D721Med (cell line): Measurements from ENCODE around the gene CFAP210.

Experiments
- DNase-seq: peaks from one replicate; pipeline ENCODE4 v3.0.0; 2011; ENCODE audit warnings: low spot score; ENCODE audit not compliant: insufficient read length
- FAIRE-seq: peaks from 2 replicates; lab custom pipeline; 2011; peaks lifted over from hg19 to GRCh38; lab: Jason Lieb, UNC
- TF ChIP-seq, protein P1 (sequence below): IDR thresholded peaks from 2 replicates; pipeline ENCODE4 v1.5.1; 2012; ENCODE audit warnings: mild to moderate bottlenecking, control low read depth; ENCODE audit not compliant: insufficient read depth; ENCODE audit errors: missing control alignments

Gene CFAP210

DNA sequence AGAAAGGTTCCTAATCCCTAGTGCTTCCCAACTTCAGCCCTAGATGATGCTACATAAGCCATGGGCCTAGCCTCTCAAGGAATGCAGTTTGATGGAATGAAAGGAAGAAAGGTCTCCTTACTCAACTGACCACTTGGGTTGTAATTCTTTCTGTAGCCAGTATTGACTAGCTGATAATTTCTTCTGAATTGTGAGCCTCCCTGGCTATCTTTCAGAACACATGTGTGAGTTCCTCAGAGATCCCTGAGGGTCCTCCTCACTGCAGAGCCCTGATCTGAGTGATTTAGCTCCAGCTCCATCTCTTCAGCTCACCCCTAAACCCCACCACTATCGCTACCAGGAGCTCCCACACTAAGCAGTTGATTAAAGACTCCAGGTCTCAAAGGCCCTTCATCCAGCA lies 31.5 kb downstream of the CFAP210 start:
- TF ChIP-seq, protein P1, sequence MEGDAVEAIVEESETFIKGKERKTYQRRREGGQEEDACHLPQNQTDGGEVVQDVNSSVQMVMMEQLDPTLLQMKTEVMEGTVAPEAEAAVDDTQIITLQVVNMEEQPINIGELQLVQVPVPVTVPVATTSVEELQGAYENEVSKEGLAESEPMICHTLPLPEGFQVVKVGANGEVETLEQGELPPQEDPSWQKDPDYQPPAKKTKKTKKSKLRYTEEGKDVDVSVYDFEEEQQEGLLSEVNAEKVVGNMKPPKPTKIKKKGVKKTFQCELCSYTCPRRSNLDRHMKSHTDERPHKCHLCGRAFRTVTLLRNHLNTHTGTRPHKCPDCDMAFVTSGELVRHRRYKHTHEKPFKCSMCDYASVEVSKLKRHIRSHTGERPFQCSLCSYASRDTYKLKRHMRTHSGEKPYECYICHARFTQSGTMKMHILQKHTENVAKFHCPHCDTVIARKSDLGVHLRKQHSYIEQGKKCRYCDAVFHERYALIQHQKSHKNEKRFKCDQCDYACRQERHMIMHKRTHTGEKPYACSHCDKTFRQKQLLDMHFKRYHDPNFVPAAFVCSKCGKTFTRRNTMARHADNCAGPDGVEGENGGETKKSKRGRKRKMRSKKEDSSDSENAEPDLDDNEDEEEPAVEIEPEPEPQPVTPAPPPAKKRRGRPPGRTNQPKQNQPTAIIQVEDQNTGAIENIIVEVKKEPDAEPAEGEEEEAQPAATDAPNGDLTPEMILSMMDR = no peak
- DNase-seq (no peak), FAIRE-seq (no peak)

DNA sequence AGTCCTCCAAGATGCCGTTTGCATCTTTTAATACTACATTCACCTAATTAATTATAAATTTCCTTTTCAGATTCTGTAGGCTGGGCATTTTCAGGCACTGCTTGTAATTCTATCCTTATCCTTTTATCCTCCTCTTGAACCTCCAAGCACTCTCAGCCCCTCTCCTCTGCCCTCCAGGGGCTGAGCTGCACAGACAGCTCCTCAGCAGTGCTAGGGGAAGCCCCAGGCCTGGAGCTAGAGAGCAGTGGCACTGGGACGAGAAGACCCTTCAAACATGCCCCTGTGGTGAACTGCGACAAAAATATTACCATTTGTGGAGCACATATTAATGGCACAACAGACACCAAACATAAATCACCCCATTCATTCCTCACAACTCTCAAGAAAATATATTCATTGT lies 32.9 kb downstream of the CFAP210 start:
- no peak for FAIRE-seq
- TF ChIP-seq, protein P1 = no peak
- DNase-seq = no peak

DNA sequence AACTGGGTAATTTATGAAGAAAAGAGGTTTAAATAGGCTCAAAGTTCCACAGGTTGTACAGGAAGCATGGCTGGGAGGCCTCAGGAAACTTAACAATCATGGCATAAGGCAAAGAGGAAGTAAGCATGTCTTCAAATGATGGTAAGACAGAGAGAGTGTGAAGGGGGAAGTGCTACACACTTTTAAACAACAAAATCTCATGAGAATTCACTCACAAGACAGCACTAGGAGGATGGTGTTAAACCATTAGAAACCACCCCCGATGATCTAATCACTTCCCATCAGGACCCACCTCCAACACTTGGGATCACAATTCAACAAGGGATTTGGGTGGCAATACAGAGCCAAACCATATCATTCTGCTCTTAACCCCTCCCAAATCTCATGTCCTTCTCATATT lies 34.9 kb downstream of the CFAP210 start:
- FAIRE-seq (no peak), DNase-seq (no peak)
- TF ChIP-seq, protein P1 = no peak

DNA sequence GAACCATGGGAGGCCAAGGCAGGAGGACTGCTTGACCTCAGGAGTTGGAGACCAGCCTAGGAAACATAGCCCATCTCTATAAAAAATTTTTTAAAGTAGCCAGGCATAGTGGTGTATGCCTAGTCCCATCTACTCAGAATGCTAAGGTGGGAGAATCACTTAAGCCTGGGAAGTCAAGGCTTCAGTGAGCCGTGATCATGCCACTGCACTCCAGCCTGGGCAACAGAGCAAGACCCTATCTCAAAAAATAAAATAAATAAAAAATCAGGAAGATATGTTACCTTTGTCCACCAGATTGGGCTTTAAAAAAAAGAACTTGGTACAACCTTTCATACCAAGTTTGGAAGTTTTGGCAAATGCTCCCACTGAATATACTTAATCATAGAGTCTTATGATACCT lies 35.3 kb downstream of the CFAP210 start:
- DNase-seq (no peak), FAIRE-seq (no peak)
- TF ChIP-seq, protein P1 = no peak

DNA sequence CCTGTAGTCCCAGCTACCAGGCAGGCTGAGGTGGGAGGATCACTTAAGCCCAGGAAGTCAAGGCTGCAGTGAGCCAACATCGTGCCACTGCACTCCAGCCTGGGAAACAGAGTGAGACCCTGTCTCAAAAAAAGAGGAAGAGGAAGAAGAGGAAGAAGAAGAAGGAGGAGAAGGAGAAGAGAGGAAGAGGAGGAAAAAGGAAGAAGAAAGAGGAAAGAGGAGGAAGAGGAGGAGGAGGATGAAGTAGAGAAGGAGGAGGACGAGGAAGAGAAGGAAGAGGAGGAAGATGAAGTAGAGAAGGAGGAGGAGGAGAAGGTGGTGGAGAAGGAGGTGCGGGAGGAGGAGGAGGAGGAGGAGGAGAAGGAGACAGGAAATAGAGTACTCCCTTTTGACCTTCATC lies 38.0 kb downstream of the CFAP210 start:
- DNase-seq (no peak), FAIRE-seq (no peak)
- TF ChIP-seq, protein P1 = no peak

DNA sequence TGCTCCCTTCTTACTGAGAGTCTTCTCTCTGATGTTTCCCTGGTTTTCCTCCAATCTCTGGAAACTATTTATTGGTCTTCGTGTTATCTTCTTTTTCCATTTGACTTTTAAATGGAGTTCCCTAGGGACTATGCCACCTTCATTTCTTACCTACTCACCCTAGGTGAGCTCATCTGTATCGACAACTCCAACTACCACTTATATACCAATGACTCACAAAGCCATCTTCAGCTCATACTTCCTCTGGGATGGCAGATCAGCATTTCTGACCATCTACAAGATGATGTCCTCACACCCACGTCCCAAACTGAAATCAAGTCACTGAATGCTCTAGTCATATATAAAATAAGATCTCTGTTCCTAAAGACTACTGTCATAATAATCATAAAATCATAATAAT lies 40.6 kb downstream of the CFAP210 start:
- DNase-seq (no peak), FAIRE-seq (no peak)
- TF ChIP-seq, protein P1 = no peak

DNA sequence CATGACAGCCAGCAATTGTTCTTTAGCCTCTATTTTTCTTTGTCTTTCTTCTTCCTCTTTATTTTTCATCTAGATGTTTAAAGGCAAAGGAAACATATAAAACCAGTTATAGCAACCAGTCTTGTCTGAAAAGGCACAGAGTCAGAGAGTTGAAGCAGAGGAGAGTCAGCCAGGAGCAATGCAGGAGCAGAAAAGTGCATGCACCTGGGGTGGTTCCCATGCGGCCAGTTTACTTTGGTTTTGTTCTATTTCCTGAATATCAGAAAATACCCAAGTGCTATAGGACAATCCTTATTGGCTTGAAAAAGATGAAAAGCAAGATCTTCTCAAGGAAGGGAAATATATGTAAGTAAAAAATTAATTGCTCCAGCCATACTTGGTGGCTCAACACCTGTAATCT lies 44.9 kb downstream of the CFAP210 start:
- TF ChIP-seq, protein P1 = no peak
- DNase-seq (no peak), FAIRE-seq (no peak)
